ENCODE results near the gene NAV2. TPM values are rescaled to one million over a fixed set of nuclear protein-coding genes. Genes with fewer than 3 reads are reported as not detected.
"Not testable (repeated sequence)": the region's sequence is repeated elsewhere in the genome, so short reads cannot be mapped to it uniquely, and the experiment has no call there.

The NAV2 gene
- total and polyA plus RNA-seq, 11 donors = 7.6 to 46.5 (median 20.2) TPM

DNA sequence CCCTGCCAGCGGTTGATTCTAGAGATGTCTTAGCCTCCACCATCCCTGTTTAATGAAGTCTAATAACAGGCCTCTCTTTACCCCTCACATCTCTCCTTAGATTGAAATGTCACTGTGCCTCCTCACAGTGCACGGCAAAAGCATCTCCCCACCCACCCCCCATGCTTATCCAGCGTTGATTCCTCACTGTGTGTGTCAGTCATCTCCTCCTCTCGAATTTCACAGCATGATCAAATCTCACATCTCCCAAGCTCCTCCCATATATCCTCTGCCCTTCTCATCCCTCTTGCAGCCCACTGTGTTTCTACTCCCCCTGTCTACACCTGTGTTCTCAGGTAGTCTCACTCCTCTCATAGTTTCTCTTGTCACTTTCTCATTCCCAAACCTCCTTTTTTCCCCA, 363.0 kb downstream of the NAV2 start:
- no peaks in the 10 kb centered on the region for H3K4me1 ChIP-seq
- DNase-seq = no peak
- H3K27me3 ChIP-seq = no peaks in the 10 kb centered on the region
- 77 to 87% (median 82%) methylated on average over 4 of the region's 4 CpGs for WGBS, 4 donors
- ATAC-seq = no peak
- intact Hi-C loops (cut with DNase I) = no loop called here
- TF ChIP-seq POLR2A (IDR thresholded peaks at IDR 0.05) = no peak
- TF ChIP-seq, protein P1, sequence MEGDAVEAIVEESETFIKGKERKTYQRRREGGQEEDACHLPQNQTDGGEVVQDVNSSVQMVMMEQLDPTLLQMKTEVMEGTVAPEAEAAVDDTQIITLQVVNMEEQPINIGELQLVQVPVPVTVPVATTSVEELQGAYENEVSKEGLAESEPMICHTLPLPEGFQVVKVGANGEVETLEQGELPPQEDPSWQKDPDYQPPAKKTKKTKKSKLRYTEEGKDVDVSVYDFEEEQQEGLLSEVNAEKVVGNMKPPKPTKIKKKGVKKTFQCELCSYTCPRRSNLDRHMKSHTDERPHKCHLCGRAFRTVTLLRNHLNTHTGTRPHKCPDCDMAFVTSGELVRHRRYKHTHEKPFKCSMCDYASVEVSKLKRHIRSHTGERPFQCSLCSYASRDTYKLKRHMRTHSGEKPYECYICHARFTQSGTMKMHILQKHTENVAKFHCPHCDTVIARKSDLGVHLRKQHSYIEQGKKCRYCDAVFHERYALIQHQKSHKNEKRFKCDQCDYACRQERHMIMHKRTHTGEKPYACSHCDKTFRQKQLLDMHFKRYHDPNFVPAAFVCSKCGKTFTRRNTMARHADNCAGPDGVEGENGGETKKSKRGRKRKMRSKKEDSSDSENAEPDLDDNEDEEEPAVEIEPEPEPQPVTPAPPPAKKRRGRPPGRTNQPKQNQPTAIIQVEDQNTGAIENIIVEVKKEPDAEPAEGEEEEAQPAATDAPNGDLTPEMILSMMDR (IDR thresholded peaks at IDR 0.05) = no peak
- H3K4me3 ChIP-seq = no peak overlapping the region
- peaks cover 0 to 6% (median 0%) of the 10 kb centered on the region in 12 donors for H3K9me3 ChIP-seq
- H3K36me3 ChIP-seq = peaks cover 0 to 67% (median 24%) of the 10 kb centered on the region in 9 donors
- H3K27ac ChIP-seq = no peak overlapping the region

DNA sequence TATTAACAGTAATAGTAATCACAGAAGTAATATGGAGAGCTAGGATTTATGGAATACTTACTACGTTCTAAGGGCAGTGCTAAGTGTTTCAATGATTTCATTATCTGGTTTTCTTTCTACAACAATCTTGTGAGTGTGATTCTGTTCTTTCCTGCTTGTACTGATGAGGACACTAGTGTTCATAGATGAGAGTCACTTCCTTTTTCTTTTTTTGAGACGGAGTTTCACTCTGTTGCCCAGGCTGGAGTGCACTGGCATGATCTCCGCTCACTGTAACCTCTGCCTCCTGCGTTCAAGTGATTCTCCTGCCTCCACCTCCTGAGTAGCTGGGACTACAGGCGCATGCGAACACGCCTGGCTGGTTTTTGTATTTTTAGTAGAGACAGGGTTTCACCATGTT, 366.2 kb downstream of the NAV2 start:
- Histone ChIP-seq H3K9me3 (no peaks in the 10 kb centered on the region), H3K27me3 (no peaks in the 10 kb centered on the region), H3K27ac (no peak overlapping the region), H3K36me3 (peaks cover 0 to 93% (median 45%) of the 10 kb centered on the region in 9 donors), H3K4me1 (no peaks in the 10 kb centered on the region), H3K4me3 (no peak overlapping the region)
- no peak for TF ChIP-seq POLR2A (IDR thresholded peaks at IDR 0.05)
- TF ChIP-seq, protein P1 (IDR thresholded peaks at IDR 0.05) = no peak
- 92 to 97% (median 97%) methylated on average over 7 of the region's 7 CpGs for WGBS, 4 donors
- ATAC-seq (no peak), DNase-seq (no peak)
- intact Hi-C loops (cut with DNase I) = no loop called here

DNA sequence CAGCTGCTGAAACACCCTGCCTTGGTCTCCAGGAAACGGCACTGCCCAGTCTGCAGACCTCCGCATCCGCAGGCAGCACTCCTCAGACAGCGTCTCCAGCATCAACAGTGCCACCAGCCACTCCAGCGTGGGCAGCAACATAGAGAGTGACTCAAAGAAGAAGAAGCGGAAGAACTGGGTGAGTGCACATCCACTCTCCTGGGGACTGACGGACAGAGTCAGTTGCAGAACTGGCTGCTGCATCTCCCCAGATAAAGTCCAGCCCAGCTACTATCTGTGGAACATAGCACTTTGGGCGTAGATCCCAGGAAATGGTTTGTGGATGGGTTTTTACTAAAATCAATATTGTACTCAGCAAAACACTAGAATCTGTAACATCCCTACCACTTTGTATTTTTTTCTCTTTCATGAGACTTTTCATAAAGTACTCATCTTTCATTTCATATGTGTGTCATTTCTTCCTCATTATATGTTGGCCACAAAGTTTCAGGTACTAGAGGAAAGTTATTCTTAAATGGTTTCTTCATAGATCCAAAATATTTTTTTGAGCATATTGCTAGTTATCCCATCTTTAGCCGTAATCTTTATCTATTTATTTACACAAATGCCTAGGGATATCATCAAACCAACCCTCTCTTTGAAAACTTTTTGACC, 367.5 kb downstream of the NAV2 start:
- TF ChIP-seq, protein P1 (IDR thresholded peaks at IDR 0.05) = no peak
- no peak for TF ChIP-seq POLR2A (IDR thresholded peaks at IDR 0.05)
- Histone ChIP-seq H3K27ac (no peak overlapping the region), H3K4me1 (peaks cover 0 to 5% (median 0%) of the 10 kb centered on the region in 12 donors), H3K9me3 (no peaks in the 10 kb centered on the region), H3K27me3 (no peaks in the 10 kb centered on the region), H3K4me3 (no peak overlapping the region), H3K36me3 (peaks cover 0 to 100% (median 50%) of the 10 kb centered on the region in 9 donors)
- DNase-seq (no peak), ATAC-seq (peak in 1 of 4 donors; percentile 29)
- intact Hi-C loops (cut with DNase I) = no loop called here
- WGBS, 4 donors = 79 to 84% (median 80%) methylated on average over 5 to 8 of the region's 9 CpGs

DNA sequence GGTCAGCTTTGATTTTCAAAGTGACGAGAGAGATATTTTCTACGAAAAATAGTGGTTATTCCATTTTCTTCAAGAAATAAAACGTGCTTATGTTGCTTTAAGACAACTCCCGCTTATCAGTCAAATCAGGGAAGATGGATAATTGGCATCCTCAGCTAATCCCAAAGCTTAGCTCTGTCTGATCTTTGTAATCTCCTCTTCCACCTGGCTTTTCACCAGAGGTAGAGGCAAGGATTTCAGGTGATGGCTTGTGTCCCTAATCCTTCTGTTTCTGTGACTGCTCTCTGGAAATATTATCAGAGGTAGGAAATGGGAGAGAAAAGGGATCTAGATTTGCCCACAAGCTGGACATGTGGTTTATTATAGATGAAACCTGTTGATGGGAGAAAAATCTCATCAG, 368.7 kb downstream of the NAV2 start:
- DNase-seq (no peak), ATAC-seq (no peak)
- intact Hi-C loops (cut with DNase I) = no loop called here
- Histone ChIP-seq H3K9me3 (no peaks in the 10 kb centered on the region), H3K4me3 (no peak overlapping the region), H3K27ac (no peak overlapping the region), H3K27me3 (no peaks in the 10 kb centered on the region), H3K4me1 (peaks cover 0 to 5% (median 0%) of the 10 kb centered on the region in 12 donors), H3K36me3 (peaks cover 0 to 100% (median 57%) of the 10 kb centered on the region in 9 donors)
- no peak for TF ChIP-seq POLR2A (IDR thresholded peaks at IDR 0.05)
- TF ChIP-seq, protein P1 (IDR thresholded peaks at IDR 0.05) = no peak
- WGBS, 4 donors = 93 to 97% (median 95%) methylated on average over 4 of the region's 4 CpGs

DNA sequence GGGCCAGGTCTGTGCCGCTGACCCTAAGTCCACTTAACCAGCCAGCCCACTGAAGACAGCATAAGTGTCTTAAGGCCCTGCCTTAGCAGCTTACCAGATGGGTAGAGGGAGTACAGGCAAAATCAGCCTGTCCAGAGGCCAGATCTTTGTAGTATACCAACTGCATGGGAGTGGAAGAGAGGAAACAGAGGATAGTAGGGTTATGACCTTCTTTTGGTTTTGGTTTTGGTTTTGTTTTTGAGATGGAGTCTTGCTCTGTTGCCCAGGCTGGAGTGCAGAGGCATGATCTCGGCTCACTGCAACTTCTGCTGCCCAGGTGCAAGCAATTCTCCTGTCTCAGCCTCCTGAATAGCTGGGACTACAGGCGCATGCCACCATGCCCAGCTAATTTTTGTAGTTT, 371.2 kb downstream of the NAV2 start:
- H3K27ac ChIP-seq; DNase-seq; H3K9me3 ChIP-seq; H3K27me3 ChIP-seq; intact Hi-C loops (cut with DNase I); H3K4me3 ChIP-seq; ATAC-seq: not testable (repeated sequence)
- 71 to 99% (median 89%) methylated on average over 3 of the region's 3 CpGs for WGBS, 4 donors
- H3K4me1 ChIP-seq = peaks cover 0 to 14% (median under 1%) of the 10 kb centered on the region in 12 donors
- peaks cover 0 to 95% (median 48%) of the 10 kb centered on the region in 9 donors for H3K36me3 ChIP-seq
